Osteocyte (in vitro differentiated cells): ENCODE data around the gene TRMT112. TPM values are rescaled to one million over a fixed set of nuclear protein-coding genes. Genes with fewer than 3 reads are reported as not detected.
A peak's percentile ranks its signal among the peaks of the same experiment; 100 is the strongest.

ENCODE experiments used
- DNase-seq: peaks from one replicate; pipeline ENCODE4 v3.0.0; 2021; ENCODE audit warnings: mixed read lengths; ENCODE audit not compliant: unreplicated experiment; ENCODE audit errors: extremely low spot score
- H3K27ac Mint-ChIP-seq: one replicate; pipeline ENCODE4 v1.8.0; 2021; ENCODE audit warnings: mild to moderate bottlenecking, mixed read lengths; ENCODE audit not compliant: unreplicated experiment
- H3K27me3 Mint-ChIP-seq: one replicate; pipeline ENCODE4 v1.8.0; 2021; ENCODE audit warnings: mixed read lengths; ENCODE audit not compliant: unreplicated experiment
- H3K36me3 Mint-ChIP-seq: one replicate; pipeline ENCODE4 v1.8.0; 2021; ENCODE audit warnings: mixed read lengths; ENCODE audit not compliant: unreplicated experiment
- H3K4me1 Mint-ChIP-seq: one replicate; pipeline ENCODE4 v1.8.0; 2021; ENCODE audit warnings: mixed read lengths; ENCODE audit not compliant: unreplicated experiment
- H3K4me3 Mint-ChIP-seq: one replicate; pipeline ENCODE4 v1.8.0; 2021; ENCODE audit warnings: mild to moderate bottlenecking, moderate library complexity, mixed read lengths; ENCODE audit not compliant: unreplicated experiment
- H3K9me3 Mint-ChIP-seq: one replicate; pipeline ENCODE4 v1.8.0; 2021; ENCODE audit warnings: mixed read lengths; ENCODE audit not compliant: unreplicated experiment
- total RNA-seq: library from RNA; stranded (reverse); gene quantifications from 2 replicates; pipeline ENCODE4 v1.2.1, GENCODE V29; 2021
- TF ChIP-seq, protein P1 (sequence below): fragments of 200-600 bp; sonication (generic); IDR thresholded peaks from 2 replicates; pipeline ENCODE4 v1.5.0; 2021; ENCODE audit warnings: antibody characterized with exemption, mild to moderate bottlenecking, moderate library complexity

The TRMT112 gene
- total RNA-seq, 1 donor from 2014 or later, result 159 TPM

DNA sequence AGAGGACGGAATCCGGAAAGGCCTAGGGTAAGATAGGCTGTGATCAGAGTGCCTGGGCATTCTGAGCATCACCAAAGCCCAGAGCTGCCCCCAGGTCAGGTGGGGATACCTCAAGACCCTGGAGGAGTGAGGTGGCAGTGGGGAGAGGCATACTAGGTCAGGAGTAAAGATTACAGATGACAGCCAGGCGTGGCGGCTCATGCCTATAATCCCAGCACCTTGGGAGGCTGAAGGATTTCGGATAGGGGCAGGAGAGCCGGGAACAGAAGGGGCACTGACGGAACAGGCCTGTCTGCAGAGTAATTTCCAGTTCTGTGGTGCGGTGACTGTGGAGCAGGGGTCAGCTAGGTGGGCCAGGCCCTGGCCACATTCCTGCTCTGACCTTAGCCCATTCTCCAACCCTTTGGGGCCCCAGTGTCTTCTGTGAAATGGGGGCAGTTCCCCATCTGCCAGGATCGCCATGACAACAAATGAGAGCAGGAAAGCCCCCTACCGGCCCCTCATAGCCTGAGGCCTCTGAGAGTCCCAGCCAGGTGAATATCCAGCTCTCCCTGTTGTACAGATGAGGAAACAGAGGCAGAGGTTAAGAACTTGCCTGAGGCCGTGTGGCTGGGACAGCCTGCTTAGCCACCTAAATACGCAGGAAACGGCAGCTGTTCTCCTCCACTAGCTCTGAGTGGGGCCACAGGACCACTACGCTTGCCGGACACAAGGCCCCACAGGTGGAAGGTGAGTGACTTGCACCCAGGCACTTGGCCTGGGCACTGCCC, 42.1 kb downstream of the TRMT112 start:
- no peak for DNase-seq
- Mint-ChIP-seq H3K27me3 (no peaks in the 10 kb centered on the region), H3K36me3 (peaks cover 8% of the 10 kb centered on the region), H3K9me3 (no peaks in the 10 kb centered on the region), H3K4me3 (no peak overlapping the region), H3K4me1 (peaks cover 21% of the 10 kb centered on the region), H3K27ac (peak overlapping the region; percentile 54)
- TF ChIP-seq, protein P1, sequence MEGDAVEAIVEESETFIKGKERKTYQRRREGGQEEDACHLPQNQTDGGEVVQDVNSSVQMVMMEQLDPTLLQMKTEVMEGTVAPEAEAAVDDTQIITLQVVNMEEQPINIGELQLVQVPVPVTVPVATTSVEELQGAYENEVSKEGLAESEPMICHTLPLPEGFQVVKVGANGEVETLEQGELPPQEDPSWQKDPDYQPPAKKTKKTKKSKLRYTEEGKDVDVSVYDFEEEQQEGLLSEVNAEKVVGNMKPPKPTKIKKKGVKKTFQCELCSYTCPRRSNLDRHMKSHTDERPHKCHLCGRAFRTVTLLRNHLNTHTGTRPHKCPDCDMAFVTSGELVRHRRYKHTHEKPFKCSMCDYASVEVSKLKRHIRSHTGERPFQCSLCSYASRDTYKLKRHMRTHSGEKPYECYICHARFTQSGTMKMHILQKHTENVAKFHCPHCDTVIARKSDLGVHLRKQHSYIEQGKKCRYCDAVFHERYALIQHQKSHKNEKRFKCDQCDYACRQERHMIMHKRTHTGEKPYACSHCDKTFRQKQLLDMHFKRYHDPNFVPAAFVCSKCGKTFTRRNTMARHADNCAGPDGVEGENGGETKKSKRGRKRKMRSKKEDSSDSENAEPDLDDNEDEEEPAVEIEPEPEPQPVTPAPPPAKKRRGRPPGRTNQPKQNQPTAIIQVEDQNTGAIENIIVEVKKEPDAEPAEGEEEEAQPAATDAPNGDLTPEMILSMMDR, result no peak

DNA sequence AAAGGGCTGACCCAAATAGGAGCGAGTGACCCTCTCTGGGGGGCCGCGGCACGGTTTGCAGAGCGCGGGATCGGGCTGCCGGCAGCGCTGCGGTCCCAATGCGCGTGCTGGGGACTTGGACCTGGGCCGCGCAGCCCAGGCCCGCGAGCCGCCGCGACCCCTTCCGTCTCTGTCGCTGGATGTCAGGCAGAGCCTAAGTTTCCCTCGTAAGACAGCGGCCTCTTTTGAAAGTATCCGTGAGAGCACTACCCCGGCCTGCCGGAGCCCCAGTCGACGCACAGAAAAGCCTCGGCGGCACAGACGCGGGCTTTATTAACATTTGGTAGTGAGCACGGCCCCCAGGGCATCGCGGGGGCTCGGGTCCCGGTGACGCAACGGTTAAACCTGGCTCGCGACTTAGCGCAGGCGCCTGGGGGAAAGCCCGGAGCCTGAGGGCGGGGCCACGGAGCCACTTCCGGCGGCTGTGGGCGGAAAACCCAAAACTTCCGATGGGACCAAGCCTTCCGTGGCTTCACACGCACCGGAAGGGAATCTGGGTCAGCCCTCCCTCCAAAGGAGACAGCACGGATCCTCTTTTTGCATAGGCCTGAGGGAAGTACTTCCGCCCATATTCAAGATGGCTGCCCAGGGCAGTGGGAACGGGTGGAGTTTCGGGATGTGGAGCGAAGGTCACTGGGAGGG, 47.7 kb downstream of the TRMT112 start:
- no peaks in the 10 kb centered on the region for H3K36me3 Mint-ChIP-seq
- DNase-seq, result peak; percentile 99
- H3K4me3 Mint-ChIP-seq, result peak overlapping the region; percentile 96
- no peaks in the 10 kb centered on the region for H3K27me3 Mint-ChIP-seq
- peaks cover 22% of the 10 kb centered on the region for H3K4me1 Mint-ChIP-seq
- H3K27ac Mint-ChIP-seq, result peak overlapping the region; percentile 99
- no peaks in the 10 kb centered on the region for H3K9me3 Mint-ChIP-seq
- TF ChIP-seq, protein P1, result peak; percentile 36

DNA sequence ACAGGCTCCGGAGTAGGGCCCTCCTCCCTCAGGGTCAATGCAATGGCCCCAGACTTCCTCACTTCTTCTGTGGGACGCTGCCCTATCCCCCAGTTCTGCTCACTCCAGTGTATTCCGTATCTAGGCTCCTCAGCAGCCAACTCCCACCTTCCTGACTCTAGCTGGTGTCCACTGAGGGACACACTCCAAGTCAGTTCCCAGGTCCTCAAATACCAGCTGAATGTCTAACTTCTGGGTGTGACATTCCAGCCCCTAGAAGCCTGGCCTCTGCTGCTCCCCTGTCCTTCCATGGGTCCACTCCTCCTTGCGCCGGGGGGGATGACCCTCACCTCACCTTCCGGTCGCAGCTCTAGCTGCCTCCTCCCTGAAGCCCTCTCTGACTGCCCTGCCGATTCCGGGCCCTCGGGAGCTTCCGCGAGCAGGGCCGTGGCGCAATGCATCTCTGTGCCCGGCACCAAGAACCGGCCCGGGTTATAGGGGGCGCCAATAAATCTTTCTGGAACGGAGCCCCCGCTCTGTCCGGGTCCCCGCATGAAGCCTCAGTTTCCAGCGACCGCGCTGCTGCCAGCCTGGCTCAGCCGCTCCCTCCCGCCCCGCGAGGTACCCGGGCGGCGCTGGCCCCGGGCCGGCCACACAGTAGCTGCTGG, 48.3 kb downstream of the TRMT112 start:
- no peaks in the 10 kb centered on the region for H3K36me3 Mint-ChIP-seq
- peak overlapping the region; percentile 96 for H3K4me3 Mint-ChIP-seq
- H3K4me1 Mint-ChIP-seq, result peaks cover 22% of the 10 kb centered on the region
- no peaks in the 10 kb centered on the region for H3K27me3 Mint-ChIP-seq
- TF ChIP-seq, protein P1, result no peak
- H3K27ac Mint-ChIP-seq, result peak overlapping the region; percentile 99
- H3K9me3 Mint-ChIP-seq, result no peaks in the 10 kb centered on the region
- DNase-seq, result no peak

DNA sequence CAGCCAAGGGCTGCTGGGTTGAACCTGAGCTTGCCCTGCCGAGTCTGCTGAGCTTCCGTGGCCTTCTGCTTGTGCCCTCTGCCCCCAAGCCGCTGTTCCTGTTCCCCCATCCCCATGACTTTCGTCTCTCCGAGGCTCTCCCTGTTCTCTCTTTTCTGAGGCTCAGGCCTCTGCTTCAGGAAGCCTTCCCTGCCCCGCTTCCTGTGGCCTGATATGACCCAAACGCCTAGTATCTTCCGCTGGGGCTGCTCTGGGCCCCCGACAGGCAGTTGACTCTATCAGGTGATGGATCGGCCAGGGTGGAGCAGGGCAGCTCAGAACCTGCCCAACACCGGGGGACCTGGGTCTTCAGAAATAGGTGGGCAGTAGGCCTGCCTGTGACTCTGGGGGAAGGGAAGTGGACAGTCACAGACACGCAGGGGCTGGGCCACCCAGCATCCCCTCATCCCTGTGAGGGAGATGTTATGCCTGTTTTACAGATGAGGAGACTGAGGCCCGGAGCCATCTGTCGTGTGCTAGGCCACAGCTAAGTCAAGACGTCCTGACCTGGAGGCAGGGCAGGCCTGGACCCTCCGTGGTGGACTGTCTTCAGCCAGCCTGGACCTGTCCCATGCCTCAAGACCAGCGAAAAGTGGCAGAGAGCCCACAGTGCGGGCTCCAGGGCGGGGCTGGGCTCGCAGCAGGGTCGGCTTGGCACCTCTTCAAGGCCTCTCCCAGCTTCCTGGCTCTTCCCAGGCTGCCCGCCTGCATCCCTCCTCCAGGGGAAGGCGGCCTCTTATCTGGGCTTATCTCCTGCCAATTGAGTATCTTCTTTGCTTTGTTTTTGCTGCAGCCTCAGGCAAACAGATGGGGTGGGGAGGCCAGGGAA, 49.1 kb downstream of the TRMT112 start:
- H3K27ac Mint-ChIP-seq, result peak overlapping the region; percentile 99
- H3K36me3 Mint-ChIP-seq, result peaks cover under 1% of the 10 kb centered on the region
- no peaks in the 10 kb centered on the region for H3K9me3 Mint-ChIP-seq
- H3K4me3 Mint-ChIP-seq, result peak overlapping the region; percentile 96
- TF ChIP-seq, protein P1, result no peak
- H3K27me3 Mint-ChIP-seq, result no peaks in the 10 kb centered on the region
- no peak for DNase-seq
- H3K4me1 Mint-ChIP-seq, result peaks cover 23% of the 10 kb centered on the region
